A204.1 (cell line): Measurements from ENCODE around the gene OTUD6A.
"Not testable (repeated sequence)": the region's sequence is repeated elsewhere in the genome, so short reads cannot be mapped to it uniquely, and the experiment has no call there.

Experiments used
- FAIRE-seq: peaks from 2 replicates; lab custom pipeline; 2012; peaks lifted over from hg19 to GRCh38; lab: Jason Lieb, UNC

OTUD6A gene

DNA sequence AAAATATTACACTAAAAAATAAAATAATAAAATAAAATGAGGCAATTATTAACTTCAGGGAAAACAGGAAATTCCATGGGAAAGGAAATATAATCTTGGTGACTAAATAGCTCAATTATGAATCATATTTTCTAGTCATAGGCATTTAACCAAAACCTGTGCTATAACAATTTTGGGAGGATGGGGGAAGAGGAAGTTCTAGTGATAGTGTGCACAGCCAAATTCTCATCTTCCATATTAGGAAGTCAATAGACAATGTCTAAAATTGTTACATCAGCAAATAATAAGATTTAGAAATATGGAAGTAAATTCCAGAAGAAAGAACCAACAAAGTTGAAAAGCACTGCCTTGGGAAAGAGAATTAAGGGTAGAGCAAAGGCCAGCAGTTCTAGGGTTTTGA lies 15.3 kb upstream of the OTUD6A start:
- no peak for FAIRE-seq

DNA sequence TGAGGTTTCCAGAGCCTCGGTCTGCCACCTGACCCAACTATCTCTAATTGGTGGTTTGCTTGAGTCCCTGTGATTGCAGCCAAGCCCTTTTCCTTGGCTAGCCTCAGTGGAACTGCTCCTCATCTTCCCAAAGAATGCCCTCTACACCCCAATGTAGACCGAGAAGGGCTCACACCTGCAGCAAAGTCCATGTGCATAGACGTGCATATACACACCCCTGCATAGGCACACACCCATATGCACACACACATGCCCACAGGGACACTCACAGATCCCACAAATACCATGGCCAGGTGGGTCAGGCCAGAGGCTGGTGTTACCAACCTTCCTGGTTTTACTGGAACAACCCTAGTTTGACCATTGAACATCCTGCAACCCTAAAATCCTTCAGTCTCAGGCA lies 12.9 kb upstream of the OTUD6A start:
- FAIRE-seq: no peak

GRCh38 chrX:70049925-70050324 lies 12.3 kb upstream of the OTUD6A start, which contains the start of gene AWAT2:
Gene AWAT2, minus strand, starts transcription at chrX:70049938. Its CDS starts 6 bp downstream, at chrX:70049932.
- FAIRE-seq: no peak

GRCh38 chrX:70052895-70053615 lies 9.2 kb upstream of the OTUD6A start:
- FAIRE-seq: no peak

DNA sequence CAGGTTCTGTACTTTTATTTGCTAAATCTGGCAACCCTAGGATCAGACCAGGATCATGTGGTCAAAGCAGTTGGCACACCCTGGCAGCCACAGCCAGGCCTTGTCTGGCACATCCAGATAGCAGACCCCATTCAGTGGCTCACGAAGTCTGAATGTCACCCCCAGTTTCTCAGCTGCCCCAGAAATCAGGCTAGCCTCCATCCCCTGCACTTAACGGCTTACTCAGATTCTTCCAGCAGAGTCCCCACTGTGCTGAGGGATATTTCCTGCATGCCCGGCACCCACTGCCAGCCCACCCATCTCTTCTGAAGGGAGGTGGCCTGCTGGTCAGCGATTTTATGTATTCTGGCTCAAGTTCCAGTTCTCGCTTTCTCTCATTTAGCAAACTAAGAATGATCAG lies 7.9 kb upstream of the OTUD6A start:
- no peak for FAIRE-seq

DNA sequence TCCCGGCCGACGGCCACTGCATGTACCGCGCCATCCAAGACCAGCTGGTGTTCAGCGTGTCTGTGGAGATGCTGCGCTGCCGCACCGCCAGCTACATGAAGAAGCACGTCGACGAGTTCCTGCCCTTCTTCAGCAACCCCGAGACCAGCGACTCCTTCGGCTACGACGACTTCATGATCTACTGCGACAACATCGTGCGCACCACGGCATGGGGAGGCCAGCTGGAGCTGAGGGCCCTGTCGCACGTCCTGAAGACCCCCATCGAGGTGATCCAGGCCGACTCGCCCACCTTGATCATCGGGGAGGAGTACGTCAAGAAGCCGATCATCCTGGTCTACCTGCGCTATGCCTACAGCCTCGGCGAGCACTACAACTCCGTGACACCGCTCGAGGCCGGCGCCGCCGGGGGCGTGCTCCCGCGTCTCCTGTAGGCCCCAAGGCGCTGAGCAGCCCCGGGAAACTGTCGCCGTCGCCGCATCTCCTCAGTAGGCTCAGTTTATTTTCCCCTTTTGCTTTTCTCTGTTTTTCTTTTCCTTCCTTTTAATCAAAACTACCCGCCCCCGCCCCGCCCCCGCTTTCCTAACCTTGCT lies 799 bp downstream of the OTUD6A start:
- FAIRE-seq: no peak

GRCh38 chrX:70066646-70067045 lies 4.4 kb downstream of the OTUD6A start:
- no peak for FAIRE-seq

- FAIRE-seq: no peak
Measured at GRCh38 chrX:70079297-70079696, 17.0 kb downstream of the OTUD6A start.

GRCh38 chrX:70079870-70080269 lies 17.6 kb downstream of the OTUD6A start:
- no peak for FAIRE-seq

DNA sequence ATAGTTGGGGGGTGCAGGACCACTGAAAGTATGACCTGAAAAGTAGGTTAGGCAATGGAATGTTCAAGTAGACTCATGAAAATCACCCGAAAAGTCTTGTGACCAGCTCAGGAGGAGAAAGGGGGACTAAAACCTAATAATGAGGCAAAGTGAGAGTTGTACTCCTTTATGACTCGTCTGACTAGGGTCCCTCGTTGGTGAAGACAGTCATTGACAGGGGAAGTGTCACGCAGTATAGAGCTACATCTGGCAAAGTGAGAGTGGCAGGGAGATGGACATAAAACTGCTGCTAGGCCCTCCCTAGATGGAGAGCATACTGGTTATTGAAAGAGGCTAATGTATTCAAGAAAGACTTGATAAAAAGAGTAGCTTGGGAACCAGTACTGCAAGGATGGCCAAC lies 20.5 kb downstream of the OTUD6A start:
- no peak for FAIRE-seq

DNA sequence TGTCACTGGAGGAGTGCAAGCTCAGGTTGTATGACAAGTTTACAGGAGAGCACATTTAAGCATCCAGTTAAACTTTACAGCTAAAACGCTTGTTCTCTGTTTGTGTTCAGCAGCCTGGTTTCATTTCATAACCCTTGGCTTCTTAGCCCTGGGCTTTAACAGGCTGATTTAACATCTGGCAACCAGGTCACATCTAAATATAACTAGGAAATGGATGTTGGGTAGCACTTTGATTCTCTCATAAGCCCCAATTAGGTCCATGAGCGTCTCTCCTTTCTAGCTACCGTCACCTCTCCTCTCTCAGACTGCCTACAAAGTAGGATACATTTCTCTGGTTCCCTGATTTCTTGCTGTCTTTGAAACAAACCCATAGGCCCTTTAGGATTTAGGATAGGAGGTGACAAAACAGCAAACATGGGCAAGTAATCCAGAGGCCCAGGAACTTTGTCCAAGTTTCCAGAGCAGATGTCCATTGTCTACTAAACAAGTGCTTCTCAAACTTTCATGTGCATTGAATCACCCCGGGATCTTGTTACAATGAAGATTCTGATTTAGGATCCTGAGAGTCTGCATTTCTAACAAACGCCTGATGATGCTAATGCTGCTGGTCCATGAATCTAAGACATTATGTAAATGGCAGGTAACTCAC lies 22.5 kb downstream of the OTUD6A start:
- FAIRE-seq: no peak

DNA sequence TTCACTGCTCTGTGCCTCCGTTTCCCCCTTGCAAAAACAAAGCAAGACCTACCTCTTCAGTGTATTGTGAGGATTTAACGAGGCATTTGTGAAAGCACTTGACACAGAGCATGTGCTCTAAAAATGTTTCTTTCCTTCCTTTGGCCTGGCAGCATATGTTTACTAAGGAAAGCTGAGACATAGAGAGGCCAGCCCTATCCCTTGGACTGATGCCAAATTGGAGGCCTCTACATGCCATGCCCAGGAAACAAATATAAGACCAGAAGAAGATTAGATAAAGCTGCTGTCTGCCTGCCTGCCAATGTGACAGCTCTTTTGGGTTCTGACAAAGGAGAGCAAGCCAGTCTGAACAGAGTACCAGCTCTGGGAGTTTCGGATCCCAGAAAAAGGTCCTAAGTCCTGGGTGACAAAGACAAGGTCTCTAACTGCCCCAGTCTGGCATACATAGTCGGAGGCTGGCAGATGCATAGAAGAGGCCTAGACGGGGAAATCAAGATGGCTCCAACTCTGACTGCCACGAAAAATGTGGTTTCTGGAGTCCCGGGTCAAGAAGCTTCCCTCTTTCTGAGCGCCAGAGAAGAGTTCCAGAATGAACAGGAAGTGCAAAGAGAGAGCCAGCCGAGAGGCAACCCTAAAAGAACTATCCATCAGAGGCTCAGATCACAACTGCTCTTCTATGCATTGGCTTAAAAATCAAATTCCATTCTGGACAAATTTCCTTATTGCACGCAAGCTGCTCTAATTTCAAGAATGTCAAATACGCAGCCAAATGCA lies 25.8 kb downstream of the OTUD6A start:
- no peak for FAIRE-seq

DNA sequence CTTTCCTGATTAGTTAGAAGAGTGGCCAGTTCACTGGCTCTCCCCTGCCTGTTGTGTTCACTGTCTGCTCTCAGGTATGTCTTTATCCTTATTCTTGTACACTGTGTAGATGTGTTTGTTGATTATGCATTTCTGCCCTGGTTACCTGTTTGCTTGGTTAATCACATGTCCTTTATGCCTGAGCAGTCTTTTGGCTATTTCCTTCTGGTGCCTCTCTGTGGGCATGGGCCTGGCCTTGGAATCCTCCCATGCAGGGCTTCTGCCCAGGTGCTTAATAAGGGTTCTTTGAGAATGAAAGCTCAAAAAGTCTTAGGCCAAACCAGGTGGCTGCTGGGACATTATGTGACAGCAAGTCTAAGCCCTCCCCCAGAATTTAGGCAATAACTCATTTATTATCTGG lies 26.5 kb downstream of the OTUD6A start:
- FAIRE-seq: no peak

DNA sequence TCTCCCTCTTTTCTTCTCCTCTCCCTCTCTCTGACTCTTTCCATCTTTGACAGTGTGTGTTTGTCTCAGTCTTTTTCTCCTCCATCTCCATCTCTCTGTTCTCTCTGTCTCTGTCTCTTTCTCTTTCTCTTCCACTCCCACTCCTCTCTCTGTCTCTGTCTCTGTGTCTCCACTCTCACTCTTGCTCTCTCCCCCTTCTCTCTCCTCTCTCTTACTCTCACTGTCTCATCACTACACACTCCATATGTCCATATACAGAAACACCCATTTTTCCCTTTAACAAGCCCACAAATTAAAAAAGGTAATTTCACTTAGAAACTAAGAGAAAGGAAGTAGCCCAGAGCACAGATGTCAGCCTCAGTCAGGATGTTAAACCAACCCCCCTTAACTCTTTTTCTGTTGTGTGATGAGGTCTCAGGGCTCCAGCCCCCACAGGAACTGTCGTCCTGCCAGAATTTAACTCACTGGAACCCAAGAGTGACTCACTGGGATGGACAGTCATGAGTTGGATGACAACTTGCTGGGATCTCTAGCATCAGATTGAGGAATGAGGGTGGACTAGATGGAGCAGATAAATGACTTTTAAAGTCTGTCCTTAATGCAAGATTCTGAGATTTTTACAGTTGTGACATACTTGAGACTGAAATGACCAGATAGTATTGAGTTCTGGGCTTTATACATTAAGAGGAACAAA lies 27.5 kb downstream of the OTUD6A start:
- no peak for FAIRE-seq

DNA sequence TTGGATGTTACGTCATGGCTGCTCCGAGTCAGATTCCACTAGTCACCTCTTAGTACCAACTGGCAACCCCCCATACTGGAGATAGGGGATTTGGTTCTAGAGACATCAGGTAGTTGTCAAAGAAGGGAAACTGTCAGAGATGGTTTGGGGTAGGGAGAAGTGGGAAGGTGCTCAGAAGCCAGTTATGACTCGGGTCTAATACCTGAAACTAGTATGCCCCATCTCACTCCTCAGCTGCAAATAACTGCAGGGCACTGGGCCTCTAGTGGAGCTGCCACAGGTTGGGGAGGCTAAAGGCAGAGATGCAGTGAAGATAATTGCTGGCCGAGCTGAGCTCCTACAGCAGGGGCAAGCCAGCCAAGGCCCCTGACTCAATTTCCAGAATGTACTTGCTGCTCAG lies 30.0 kb downstream of the OTUD6A start:
- FAIRE-seq: no peak

DNA sequence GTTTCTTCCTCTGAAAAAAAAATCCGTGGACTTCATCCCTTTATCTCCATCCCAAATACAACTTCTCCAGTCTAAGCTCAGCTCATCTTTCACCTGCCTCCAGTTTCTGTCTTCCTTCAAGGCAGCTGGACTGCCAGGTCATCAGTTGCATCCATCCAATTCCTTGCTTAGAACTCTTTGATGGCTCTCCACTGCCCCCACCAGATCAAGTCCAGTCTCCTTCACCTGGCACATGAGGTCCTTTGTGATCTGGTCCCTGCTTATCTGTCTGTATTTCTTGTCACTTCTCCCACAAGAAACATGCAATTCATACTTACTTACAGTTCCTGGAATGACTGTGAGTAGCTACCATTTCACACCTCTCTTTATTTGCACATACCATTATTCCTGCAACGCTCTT lies 33.8 kb downstream of the OTUD6A start:
- no peak for FAIRE-seq

- no peak for FAIRE-seq
Measured at GRCh38 chrX:70105229-70105628, 43.0 kb downstream of the OTUD6A start.

- FAIRE-seq: not testable (repeated sequence)
Measured at GRCh38 chrX:70111436-70112026, 49.3 kb downstream of the OTUD6A start.
